ENCODE results near the gene KYNU. TPM values are rescaled to one million over a fixed set of nuclear protein-coding genes. Genes with fewer than 3 reads are reported as not detected.

The KYNU gene
- total and polyA plus RNA-seq, 2 of the 13 experiments (the other 11 are each of a cell fraction or from before 2014, with no cell fraction given) = 21.9 to 68.6 TPM

- Histone ChIP-seq H3K9ac (ENCODE audit: insufficient read depth, low read depth, low read length) (no peak overlapping the region), H3K4me3 (replicated peaks in 1 of 3; ENCODE audit: insufficient read depth in 1 of 3, low read depth in 2 of 3, low read length in 3 of 3) (no peak overlapping the region), H3K4me1 (ENCODE audit: insufficient read depth, low read length) (peaks cover 32% of the 10 kb centered on the region), H3K27ac (ENCODE audit: extremely low read length, insufficient read depth, low read length) (no peak overlapping the region), H4K20me1 (ENCODE audit: insufficient read depth, low read length) (no peaks in the 10 kb centered on the region), H3K36me3 (replicated peaks in 1 of 2; ENCODE audit: control insufficient read depth in 1 of 2, insufficient read depth in 2 of 2, low read length in 2 of 2) (peaks cover 0 to 7% of the 10 kb centered on the region in 2 experiments; a peak in 3 of 5 replicates), H3K9me3 (ENCODE audit: low read length) (no peaks in the 10 kb centered on the region), H3K4me2 (ENCODE audit: low read depth, low read length) (no peak overlapping the region), H2AFZ (ENCODE audit: low read length) (no peak overlapping the region), H3K27me3 (ENCODE audit: control insufficient read depth in 1 of 2, insufficient read depth in 2 of 2, low read length in 2 of 2) (no peaks in the 10 kb centered on the region), H3K79me2 (ENCODE audit: insufficient read depth, low read length) (no peaks in the 10 kb centered on the region)
- ChIA-PET CTCF (ENCODE audit: low intra/inter-chr PET ratio, low total read pairs) (interaction anchor here (0.8 to 2.0 kb wide), 4 partner anchors 103 to 340 kb away, joined by 3 to 7 read pairs (median 6); no protein-coding TSS in a partner anchor), POLR2A (interaction anchor here (1.6 kb wide), 1 partner anchor 105 kb away, joined by 4 read pairs; no protein-coding TSS in a partner anchor)
- DNase-seq (ENCODE audit: low spot score) = peak; percentile 49
- no TSS peak for BruUV-seq (replicated peaks)
- in situ Hi-C loops (cut with HindIII; ENCODE audit: extremely low pct_ligation_motif_present, low pct_unique_long_range_greater_than_20kb) (loop anchor here (5.0 to 25.0 kb wide), 2 partner anchors 183 to 693 kb away; no protein-coding TSS in a partner anchor), intact Hi-C loops (cut with micrococcal nuclease; ENCODE audit: unreplicated experiment) (loop anchor here (1.0 to 10.0 kb wide), 4 partner anchors 104 to 816 kb away; partner anchors contain the start of gene KYNU)
- FAIRE-seq = peak; percentile 40
- ATAC-seq = peak; percentile 59
- TF ChIP-seq NFRKB (IDR thresholded peaks at IDR 0.05) (no peak), HNF1A (IDR thresholded peaks at IDR 0.05; ENCODE audit: low read depth) (no peak), HNF1A (CRISPR knock-in tag; IDR thresholded peaks at IDR 0.05; ENCODE audit: borderline replicate concordance) (no peak), FOXA3 (CRISPR knock-in tag; IDR thresholded peaks at IDR 0.05) (peak; percentile 46; the same call in 1 of the 2 replicates), RAD21 (CRISPR knock-in tag; IDR thresholded peaks at IDR 0.05) (peak; percentile 62), ZSCAN12 (CRISPR knock-in tag; IDR thresholded peaks at IDR 0.05) (no peak), DRAP1 (CRISPR knock-in tag; IDR thresholded peaks at IDR 0.05) (no peak), NPAS2 (CRISPR knock-in tag; IDR thresholded peaks at IDR 0.05; ENCODE audit: borderline replicate concordance) (no peak), ZNF451 (CRISPR knock-in tag; IDR thresholded peaks at IDR 0.05) (no peak), ZNF329 (CRISPR knock-in tag; IDR thresholded peaks at IDR 0.05; ENCODE audit: low read depth) (no peak), PITX1 (CRISPR knock-in tag; IDR thresholded peaks at IDR 0.05) (no peak), SIX1 (CRISPR knock-in tag; IDR thresholded peaks at IDR 0.05; ENCODE audit: borderline replicate concordance) (peak; percentile 80; the same call in 1 of the 2 replicates)
- TF ChIP-seq, protein P1, sequence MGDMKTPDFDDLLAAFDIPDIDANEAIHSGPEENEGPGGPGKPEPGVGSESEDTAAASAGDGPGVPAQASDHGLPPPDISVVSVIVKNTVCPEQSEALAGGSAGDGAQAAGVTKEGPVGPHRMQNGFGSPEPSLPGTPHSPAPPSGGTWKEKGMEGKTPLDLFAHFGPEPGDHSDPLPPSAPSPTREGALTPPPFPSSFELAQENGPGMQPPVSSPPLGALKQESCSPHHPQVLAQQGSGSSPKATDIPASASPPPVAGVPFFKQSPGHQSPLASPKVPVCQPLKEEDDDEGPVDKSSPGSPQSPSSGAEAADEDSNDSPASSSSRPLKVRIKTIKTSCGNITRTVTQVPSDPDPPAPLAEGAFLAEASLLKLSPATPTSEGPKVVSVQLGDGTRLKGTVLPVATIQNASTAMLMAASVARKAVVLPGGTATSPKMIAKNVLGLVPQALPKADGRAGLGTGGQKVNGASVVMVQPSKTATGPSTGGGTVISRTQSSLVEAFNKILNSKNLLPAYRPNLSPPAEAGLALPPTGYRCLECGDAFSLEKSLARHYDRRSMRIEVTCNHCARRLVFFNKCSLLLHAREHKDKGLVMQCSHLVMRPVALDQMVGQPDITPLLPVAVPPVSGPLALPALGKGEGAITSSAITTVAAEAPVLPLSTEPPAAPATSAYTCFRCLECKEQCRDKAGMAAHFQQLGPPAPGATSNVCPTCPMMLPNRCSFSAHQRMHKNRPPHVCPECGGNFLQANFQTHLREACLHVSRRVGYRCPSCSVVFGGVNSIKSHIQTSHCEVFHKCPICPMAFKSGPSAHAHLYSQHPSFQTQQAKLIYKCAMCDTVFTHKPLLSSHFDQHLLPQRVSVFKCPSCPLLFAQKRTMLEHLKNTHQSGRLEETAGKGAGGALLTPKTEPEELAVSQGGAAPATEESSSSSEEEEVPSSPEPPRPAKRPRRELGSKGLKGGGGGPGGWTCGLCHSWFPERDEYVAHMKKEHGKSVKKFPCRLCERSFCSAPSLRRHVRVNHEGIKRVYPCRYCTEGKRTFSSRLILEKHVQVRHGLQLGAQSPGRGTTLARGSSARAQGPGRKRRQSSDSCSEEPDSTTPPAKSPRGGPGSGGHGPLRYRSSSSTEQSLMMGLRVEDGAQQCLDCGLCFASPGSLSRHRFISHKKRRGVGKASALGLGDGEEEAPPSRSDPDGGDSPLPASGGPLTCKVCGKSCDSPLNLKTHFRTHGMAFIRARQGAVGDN (CRISPR knock-in tag; IDR thresholded peaks at IDR 0.05) = no peak
Observed at GRCh38 chr2:142980246-142981068, 103.0 kb downstream of the KYNU start.

All from HepG2 (cell line).